ENCODE measurements around the gene ADARB1. TPM values are rescaled to one million over a fixed set of nuclear protein-coding genes. Genes with fewer than 3 reads are reported as not detected.

Gene ADARB1
- total and polyA plus RNA-seq, 9 of the 15 experiments (the other 6 are each of a cell fraction or from before 2014, with no cell fraction given), result 6.7 to 16.0 (median 8.3) TPM

GRCh38 chr21:45109831-45110492 lies 35.6 kb downstream of the ADARB1 start (continued):
- TF ChIP-seq ETV6 (IDR thresholded peaks at IDR 0.05; ENCODE audit: borderline replicate concordance in 1 of 2, low read depth in 2 of 2, low read length in 1 of 2), result no peak
- no peak for TF ChIP-seq ETV6 (CRISPR knock-in tag; IDR thresholded peaks at IDR 0.05; ENCODE audit: borderline replicate concordance)
- TF ChIP-seq FOXM1 (IDR thresholded peaks at IDR 0.05; ENCODE audit: low read depth), result no peak
- no peak for TF ChIP-seq FOXM1 (CRISPR knock-in tag; IDR thresholded peaks at IDR 0.05; ENCODE audit: low read depth)
- TF ChIP-seq HNRNPLL (IDR thresholded peaks at IDR 0.05; ENCODE audit: low read depth, low read length, poor library complexity, severe bottlenecking), result no peak
- TF ChIP-seq, protein P1, sequence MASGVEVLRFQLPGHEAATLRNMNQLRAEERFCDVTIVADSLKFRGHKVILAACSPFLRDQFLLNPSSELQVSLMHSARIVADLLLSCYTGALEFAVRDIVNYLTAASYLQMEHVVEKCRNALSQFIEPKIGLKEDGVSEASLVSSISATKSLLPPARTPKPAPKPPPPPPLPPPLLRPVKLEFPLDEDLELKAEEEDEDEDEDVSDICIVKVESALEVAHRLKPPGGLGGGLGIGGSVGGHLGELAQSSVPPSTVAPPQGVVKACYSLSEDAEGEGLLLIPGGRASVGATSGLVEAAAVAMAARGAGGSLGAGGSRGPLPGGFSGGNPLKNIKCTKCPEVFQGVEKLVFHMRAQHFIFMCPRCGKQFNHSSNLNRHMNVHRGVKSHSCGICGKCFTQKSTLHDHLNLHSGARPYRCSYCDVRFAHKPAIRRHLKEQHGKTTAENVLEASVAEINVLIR (CRISPR knock-in tag; IDR thresholded peaks at IDR 0.05), result 0 out of 2 replicates have a peak, but pooled peaks have one; percentile 26
- TF ChIP-seq TAL1 (IDR thresholded peaks at IDR 0.05), result no peak
- TF ChIP-seq, protein P2, sequence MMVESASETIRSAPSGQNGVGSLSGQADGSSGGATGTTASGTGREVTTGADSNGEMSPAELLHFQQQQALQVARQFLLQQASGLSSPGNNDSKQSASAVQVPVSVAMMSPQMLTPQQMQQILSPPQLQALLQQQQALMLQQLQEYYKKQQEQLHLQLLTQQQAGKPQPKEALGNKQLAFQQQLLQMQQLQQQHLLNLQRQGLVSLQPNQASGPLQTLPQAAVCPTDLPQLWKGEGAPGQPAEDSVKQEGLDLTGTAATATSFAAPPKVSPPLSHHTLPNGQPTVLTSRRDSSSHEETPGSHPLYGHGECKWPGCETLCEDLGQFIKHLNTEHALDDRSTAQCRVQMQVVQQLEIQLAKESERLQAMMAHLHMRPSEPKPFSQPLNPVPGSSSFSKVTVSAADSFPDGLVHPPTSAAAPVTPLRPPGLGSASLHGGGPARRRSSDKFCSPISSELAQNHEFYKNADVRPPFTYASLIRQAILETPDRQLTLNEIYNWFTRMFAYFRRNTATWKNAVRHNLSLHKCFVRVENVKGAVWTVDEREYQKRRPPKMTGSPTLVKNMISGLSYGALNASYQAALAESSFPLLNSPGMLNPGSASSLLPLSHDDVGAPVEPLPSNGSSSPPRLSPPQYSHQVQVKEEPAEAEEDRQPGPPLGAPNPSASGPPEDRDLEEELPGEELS (CRISPR knock-in tag; IDR thresholded peaks at IDR 0.05; ENCODE audit: borderline replicate concordance), result no peak
- TF ChIP-seq, protein P3, sequence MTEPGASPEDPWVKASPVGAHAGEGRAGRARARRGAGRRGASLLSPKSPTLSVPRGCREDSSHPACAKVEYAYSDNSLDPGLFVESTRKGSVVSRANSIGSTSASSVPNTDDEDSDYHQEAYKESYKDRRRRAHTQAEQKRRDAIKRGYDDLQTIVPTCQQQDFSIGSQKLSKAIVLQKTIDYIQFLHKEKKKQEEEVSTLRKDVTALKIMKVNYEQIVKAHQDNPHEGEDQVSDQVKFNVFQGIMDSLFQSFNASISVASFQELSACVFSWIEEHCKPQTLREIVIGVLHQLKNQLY (CRISPR knock-in tag; conservative IDR thresholded peaks at IDR 0.05), result no peak
- TF ChIP-seq MEF2D (tag; conservative IDR thresholded peaks at IDR 0.05; ENCODE audit: low read depth), result peak; percentile 94
- TF ChIP-seq, protein P4, sequence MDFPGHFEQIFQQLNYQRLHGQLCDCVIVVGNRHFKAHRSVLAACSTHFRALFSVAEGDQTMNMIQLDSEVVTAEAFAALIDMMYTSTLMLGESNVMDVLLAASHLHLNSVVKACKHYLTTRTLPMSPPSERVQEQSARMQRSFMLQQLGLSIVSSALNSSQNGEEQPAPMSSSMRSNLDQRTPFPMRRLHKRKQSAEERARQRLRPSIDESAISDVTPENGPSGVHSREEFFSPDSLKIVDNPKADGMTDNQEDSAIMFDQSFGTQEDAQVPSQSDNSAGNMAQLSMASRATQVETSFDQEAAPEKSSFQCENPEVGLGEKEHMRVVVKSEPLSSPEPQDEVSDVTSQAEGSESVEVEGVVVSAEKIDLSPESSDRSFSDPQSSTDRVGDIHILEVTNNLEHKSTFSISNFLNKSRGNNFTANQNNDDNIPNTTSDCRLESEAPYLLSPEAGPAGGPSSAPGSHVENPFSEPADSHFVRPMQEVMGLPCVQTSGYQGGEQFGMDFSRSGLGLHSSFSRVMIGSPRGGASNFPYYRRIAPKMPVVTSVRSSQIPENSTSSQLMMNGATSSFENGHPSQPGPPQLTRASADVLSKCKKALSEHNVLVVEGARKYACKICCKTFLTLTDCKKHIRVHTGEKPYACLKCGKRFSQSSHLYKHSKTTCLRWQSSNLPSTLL (IDR thresholded peaks at IDR 0.05), result no peak
- 0 out of 4 replicates have a peak, but pooled peaks of 1 of the 2 experiments have one; percentile 18 for TF ChIP-seq MAZ (CRISPR knock-in tag; conservative IDR thresholded peaks at IDR 0.05 in 1 of 2, IDR thresholded peaks at IDR 0.05 in 1 of 2)
- TF ChIP-seq ZBTB1 (CRISPR knock-in tag; IDR thresholded peaks at IDR 0.05; ENCODE audit: borderline replicate concordance, low read depth), result peak; percentile 28; the same call in 1 of the 2 replicates
- TF ChIP-seq CREM (IDR thresholded peaks at IDR 0.05; ENCODE audit: low read depth), result 0 out of 2 replicates have a peak, but pooled peaks have one; percentile 32
- TF ChIP-seq GABPB1 (CRISPR knock-in tag; IDR thresholded peaks at IDR 0.05), result no peak
- no peak for TF ChIP-seq STAT6 (CRISPR knock-in tag; IDR thresholded peaks at IDR 0.05)
- TF ChIP-seq GATAD2B (IDR thresholded peaks at IDR 0.05; ENCODE audit: borderline replicate concordance), result no peak

Data from K562 (cell line).